Sigmoid colon (tissue), 4 donors: ENCODE results near the gene EMP1.

Experiments
- EP300 ChIP-seq, 4 donors: sonication (generic); formaldehyde crosslinking; IDR thresholded peaks; one replicate each; pipeline ENCODE4 v1.6.1; 2017; ENCODE audit warnings: antibody characterized with exemption in 4 of 4
- POLR2A ChIP-seq, 2 donors: fragments of 450-650 bp; IDR thresholded peaks; one replicate each; pipeline ENCODE4 v1.6.1; 2016; ENCODE audit warnings: antibody characterized with exemption in 2 of 2, mild to moderate bottlenecking in 2 of 2, moderate library complexity in 2 of 2
- POLR2AphosphoS5 ChIP-seq, 4 donors: sonication (generic); formaldehyde crosslinking; IDR thresholded peaks; one replicate each; pipeline ENCODE4 v1.6.1; 2017; ENCODE audit warnings: antibody characterized with exemption in 4 of 4
- TF ChIP-seq, protein P1 (sequence below), 4 experiments: fragments of 450-650 bp in 3 of 4; fragments of 200-600 bp in 1 of 4; IDR thresholded peaks; one replicate each; pipeline ENCODE4 v1.5.1; 2016 to 2019; ENCODE audit warnings: antibody characterized with exemption in 4 of 4, mild to moderate bottlenecking in 3 of 4, moderate library complexity in 2 of 4

DNA sequence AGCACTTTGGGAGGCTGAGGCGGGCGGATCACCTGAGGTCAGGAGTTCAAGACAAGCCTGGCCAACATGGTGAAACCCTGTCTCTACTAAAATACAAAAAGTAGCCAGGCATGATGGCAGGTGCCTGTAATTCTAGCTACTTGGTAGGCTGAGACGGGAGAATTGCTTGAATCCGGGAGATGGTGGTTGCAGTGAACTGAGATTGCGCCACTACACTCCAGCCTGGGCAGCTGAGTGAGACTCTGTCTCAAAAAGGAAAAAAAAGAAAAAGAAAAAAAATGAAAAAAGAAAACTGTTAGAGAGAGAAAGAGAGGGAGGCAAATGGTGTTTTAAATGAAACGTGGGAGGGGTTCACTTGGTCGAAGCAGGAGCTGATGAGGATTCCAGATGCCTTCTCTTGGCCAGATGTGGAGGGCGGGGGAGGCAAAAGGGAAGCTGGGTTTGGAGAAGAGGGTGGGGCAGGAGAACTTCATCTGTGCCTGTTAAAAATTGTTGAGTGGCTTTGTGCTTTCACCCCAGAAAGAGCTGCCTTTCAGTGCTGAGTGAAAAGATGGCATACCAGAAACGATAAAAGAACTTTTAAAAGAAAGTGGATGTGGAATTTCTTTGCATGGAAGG is 1.1 kb downstream of the EMP1 start:
- TF ChIP-seq, protein P1, sequence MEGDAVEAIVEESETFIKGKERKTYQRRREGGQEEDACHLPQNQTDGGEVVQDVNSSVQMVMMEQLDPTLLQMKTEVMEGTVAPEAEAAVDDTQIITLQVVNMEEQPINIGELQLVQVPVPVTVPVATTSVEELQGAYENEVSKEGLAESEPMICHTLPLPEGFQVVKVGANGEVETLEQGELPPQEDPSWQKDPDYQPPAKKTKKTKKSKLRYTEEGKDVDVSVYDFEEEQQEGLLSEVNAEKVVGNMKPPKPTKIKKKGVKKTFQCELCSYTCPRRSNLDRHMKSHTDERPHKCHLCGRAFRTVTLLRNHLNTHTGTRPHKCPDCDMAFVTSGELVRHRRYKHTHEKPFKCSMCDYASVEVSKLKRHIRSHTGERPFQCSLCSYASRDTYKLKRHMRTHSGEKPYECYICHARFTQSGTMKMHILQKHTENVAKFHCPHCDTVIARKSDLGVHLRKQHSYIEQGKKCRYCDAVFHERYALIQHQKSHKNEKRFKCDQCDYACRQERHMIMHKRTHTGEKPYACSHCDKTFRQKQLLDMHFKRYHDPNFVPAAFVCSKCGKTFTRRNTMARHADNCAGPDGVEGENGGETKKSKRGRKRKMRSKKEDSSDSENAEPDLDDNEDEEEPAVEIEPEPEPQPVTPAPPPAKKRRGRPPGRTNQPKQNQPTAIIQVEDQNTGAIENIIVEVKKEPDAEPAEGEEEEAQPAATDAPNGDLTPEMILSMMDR (IDR thresholded peaks at IDR 0.05), result no peak
- TF ChIP-seq POLR2AphosphoS5 (IDR thresholded peaks at IDR 0.05) (peak in 3 of 4 donors; percentile 34 to 44 (median 43)), POLR2A (IDR thresholded peaks at IDR 0.05) (peak in 1 of 2 donors; percentile 24), EP300 (IDR thresholded peaks at IDR 0.05) (no peak)
